ENCODE results near the gene DENND2D.

- TF ChIP-seq CTCF (IDR thresholded peaks at IDR 0.05) (no peak), E2F4 (CRISPR knock-in tag; IDR thresholded peaks at IDR 0.05; ENCODE audit: borderline replicate concordance, low read depth) (no peak), STAT6 (CRISPR knock-in tag; conservative IDR thresholded peaks at IDR 0.05; ENCODE audit: low read depth) (no peak), CBFB (CRISPR knock-in tag; IDR thresholded peaks at IDR 0.05; ENCODE audit: low read depth) (no peak), E2F1 (CRISPR knock-in tag; IDR thresholded peaks at IDR 0.05) (no peak), GABPB1 (CRISPR knock-in tag; IDR thresholded peaks at IDR 0.05) (no peak), JUN (CRISPR knock-in tag; IDR thresholded peaks at IDR 0.05) (no peak), SP1 (CRISPR knock-in tag; conservative IDR thresholded peaks at IDR 0.05) (no peak), ATF2 (CRISPR knock-in tag; IDR thresholded peaks at IDR 0.05; ENCODE audit: borderline replicate concordance, low read depth) (no peak), MAX (CRISPR knock-in tag; IDR thresholded peaks at IDR 0.05) (no peak), NR2C2 (CRISPR knock-in tag; IDR thresholded peaks at IDR 0.05) (no peak), NR1H2 (CRISPR knock-in tag; IDR thresholded peaks at IDR 0.05) (no peak), FOXP4 (CRISPR knock-in tag; IDR thresholded peaks at IDR 0.05) (no peak), NFYB (CRISPR knock-in tag; conservative IDR thresholded peaks at IDR 0.05; ENCODE audit: low read depth) (no peak)
Measured at GRCh38 chr1:111219557-111220286, 19.3 kb upstream of the DENND2D start.
